ENCODE results near the gene DARS1.

DARS1 gene

GRCh38 chr2:135948141-135948540, 37.3 kb downstream of the DARS1 start:
- no peak for TF ChIP-seq CTCF (IDR thresholded peaks at IDR 0.05)

GRCh38 chr2:135947483-135947882, 37.9 kb downstream of the DARS1 start:
- no peak for TF ChIP-seq CTCF (IDR thresholded peaks at IDR 0.05)

GRCh38 chr2:135945526-135945925, 39.9 kb downstream of the DARS1 start:
- no peak for TF ChIP-seq CTCF (IDR thresholded peaks at IDR 0.05)

GRCh38 chr2:135944625-135945024, 40.8 kb downstream of the DARS1 start:
- no peak for TF ChIP-seq CTCF (IDR thresholded peaks at IDR 0.05)

- TF ChIP-seq CTCF (IDR thresholded peaks at IDR 0.05) = no peak
Observed at GRCh38 chr2:135942936-135943688, 42.3 kb downstream of the DARS1 start.

GRCh38 chr2:135936524-135936923, 48.9 kb downstream of the DARS1 start:
- TF ChIP-seq CTCF (IDR thresholded peaks at IDR 0.05) = no peak

- TF ChIP-seq CTCF (IDR thresholded peaks at IDR 0.05) = no peak
Observed at GRCh38 chr2:135935914-135936313, 49.5 kb downstream of the DARS1 start.
